Measurements from ENCODE around the gene FXYD3. TPM values are rescaled to one million over a fixed set of nuclear protein-coding genes. Genes with fewer than 3 reads are reported as not detected.
"Not testable (repeated sequence)": the region's sequence is repeated elsewhere in the genome, so short reads cannot be mapped to it uniquely, and the experiment has no call there.

The FXYD3 gene
- total RNA-seq, 2 experiments from 2014 or later: not detected

- POLR2A ChIA-PET: no interaction called here
- CTCF ChIA-PET: interaction anchor here (1.4 to 2.9 kb wide), 2 partner anchors 56 to 79 kb away, joined by 4 to 11 read pairs; no protein-coding TSS in a partner anchor
- intact Hi-C loops (cut with micrococcal nuclease): no loop called here
- H3K27ac Mint-ChIP-seq: no peak overlapping the region
- H3K4me1 Mint-ChIP-seq (ENCODE audit: low read depth): peaks cover 15% of the 10 kb centered on the region
- H3K4me3 Mint-ChIP-seq: no peak overlapping the region
- no peaks in the 10 kb centered on the region for H3K36me3 Mint-ChIP-seq
- DNase-seq: no peak
- H3K9me3 Mint-ChIP-seq: no peaks in the 10 kb centered on the region
- H3K27me3 Mint-ChIP-seq: no peaks in the 10 kb centered on the region
Observed at GRCh38 chr19:35122687-35123551, 7.3 kb downstream of the FXYD3 start.

- Mint-ChIP-seq H3K9me3 (no peaks in the 10 kb centered on the region), H3K4me1 (ENCODE audit: low read depth) (peaks cover 15% of the 10 kb centered on the region), H3K4me3 (peak overlapping the region; percentile 71), H3K36me3 (no peaks in the 10 kb centered on the region), H3K27me3 (no peaks in the 10 kb centered on the region), H3K27ac (no peak overlapping the region)
- POLR2A ChIA-PET: no interaction called here
- intact Hi-C loops (cut with micrococcal nuclease): no loop called here
- no peak for DNase-seq
- CTCF ChIA-PET: interaction anchor here (1.0 to 2.9 kb wide), 3 partner anchors 20 to 79 kb away, joined by 4 to 11 read pairs (median 6); no protein-coding TSS in a partner anchor
Observed at GRCh38 chr19:35123573-35123972, 8.0 kb downstream of the FXYD3 start.

DNA sequence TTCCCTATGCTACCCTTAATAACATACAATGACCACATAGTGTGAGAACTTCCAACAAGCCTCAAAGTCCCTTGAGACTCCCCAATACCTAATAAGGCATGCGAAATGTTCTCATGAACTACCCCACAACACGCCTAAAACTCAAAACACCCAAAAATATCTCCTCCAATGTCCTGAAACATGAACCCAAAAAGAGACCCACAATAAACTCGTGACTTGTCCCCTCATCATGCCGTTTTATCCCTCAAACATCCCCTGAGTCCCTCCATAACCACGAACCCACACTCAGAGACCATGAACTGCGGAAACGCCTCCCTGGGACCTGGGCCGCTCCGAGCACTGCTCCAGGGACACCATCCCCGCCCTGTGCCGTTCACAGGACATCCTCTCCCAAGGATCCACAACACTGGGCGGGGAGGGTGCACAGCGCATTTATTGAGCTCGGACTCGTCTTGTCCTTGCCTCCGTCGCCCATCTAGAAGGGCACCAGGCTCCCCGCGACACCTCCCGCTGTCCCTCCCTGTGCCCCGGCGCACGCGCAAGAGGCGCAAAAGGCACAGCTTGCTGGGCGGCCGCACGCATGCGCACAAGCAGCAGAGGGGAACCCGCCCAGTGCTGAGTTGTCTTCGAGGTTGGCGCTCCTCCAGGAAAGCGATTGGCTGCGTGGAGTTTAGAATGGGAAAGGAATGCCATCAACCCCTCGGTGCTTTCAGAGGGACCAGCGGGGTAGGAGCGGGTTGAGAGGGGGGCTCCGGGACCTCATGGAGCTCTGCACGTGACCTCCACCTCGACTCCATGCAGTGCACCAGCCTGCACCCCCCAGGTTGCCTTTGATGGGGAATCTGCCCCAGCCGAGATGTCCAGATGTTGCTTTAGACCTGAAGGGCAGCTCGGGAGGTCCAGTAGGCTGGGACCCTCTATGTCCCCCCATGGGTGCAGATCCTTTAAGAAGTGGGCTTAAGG, 8.8 kb downstream of the FXYD3 start:
- POLR2A ChIA-PET: interaction anchor here (0.8 kb wide), 1 partner anchor 43 kb away, joined by 3 read pairs; no protein-coding TSS in a partner anchor
- H3K27me3 Mint-ChIP-seq: no peaks in the 10 kb centered on the region
- H3K4me3 Mint-ChIP-seq: peak overlapping the region; percentile 71
- intact Hi-C loops (cut with micrococcal nuclease): no loop called here
- H3K36me3 Mint-ChIP-seq: no peaks in the 10 kb centered on the region
- H3K9me3 Mint-ChIP-seq: no peaks in the 10 kb centered on the region
- peaks cover 15% of the 10 kb centered on the region for H3K4me1 Mint-ChIP-seq (ENCODE audit: low read depth)
- CTCF ChIA-PET: interaction anchor here (0.7 to 4.2 kb wide), 8 partner anchors 9 to 97 kb away, joined by 3 to 29 read pairs (median 5); partner anchors contain the start of genes FXYD5 and LGI4
- DNase-seq: peak; percentile 92
- peak overlapping the region; percentile 20 for H3K27ac Mint-ChIP-seq

- ChIA-PET POLR2A (interaction anchor here (0.8 kb wide), 1 partner anchor 44 kb away, joined by 3 read pairs; no protein-coding TSS in a partner anchor), CTCF (interaction anchor here (1.1 to 4.2 kb wide), 5 partner anchors 10 to 81 kb away, joined by 3 to 29 read pairs (median 6); partner anchors contain the start of genes FXYD5 and LGI4)
- intact Hi-C loops (cut with micrococcal nuclease): no loop called here
- Mint-ChIP-seq H3K4me1 (ENCODE audit: low read depth) (peaks cover 15% of the 10 kb centered on the region), H3K9me3 (no peaks in the 10 kb centered on the region), H3K36me3 (no peaks in the 10 kb centered on the region), H3K27me3 (no peaks in the 10 kb centered on the region), H3K4me3 (no peak overlapping the region), H3K27ac (no peak overlapping the region)
- DNase-seq: no peak
Observed at GRCh38 chr19:35125270-35125717, 9.7 kb downstream of the FXYD3 start.

DNA sequence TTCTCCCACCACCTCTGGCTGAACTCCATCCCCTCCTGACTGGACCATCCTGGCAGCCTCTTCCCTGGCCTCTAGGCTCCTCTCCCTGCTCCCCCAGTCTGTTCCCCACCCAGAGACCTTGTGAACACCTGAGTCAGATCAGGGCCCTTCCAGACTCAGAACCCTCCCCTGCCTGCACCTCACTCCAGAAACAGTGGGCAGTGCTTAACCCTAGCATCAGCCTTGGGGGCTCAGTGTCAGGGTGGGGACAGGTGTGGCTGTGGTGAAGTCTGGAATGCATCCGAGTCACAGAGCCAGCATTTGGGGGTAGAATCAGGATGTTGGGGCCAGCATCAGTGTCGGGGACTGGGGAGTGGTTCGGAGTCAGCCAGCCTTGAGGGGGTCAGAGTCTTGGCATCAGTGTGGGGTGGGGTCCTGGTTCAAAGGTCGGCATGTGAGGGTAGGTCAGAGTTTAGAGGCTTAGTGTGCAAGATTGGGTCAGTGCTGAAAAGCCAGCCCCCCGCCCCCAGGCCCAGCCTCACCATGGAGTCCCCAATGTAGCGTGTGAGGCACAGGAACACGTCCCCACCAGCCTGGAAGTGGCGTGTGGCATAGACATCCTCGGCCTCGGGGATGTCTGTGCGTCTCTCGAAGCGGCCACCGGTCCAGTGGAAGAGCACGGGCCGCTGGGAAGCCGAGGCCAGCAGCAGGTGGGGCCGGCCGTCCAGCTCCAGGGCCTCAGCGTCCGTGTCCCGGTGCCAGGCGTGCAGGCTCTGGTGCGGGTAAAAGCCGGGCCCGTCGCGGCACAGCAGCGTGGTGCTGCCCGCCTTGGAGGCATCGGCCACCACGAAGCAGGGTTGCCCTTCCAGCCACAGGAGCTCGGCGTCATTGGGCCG, 10.4 kb downstream of the FXYD3 start:
- Mint-ChIP-seq H3K36me3 (no peaks in the 10 kb centered on the region), H3K27ac (no peak overlapping the region), H3K4me3 (no peak overlapping the region), H3K4me1 (ENCODE audit: low read depth) (peaks cover 15% of the 10 kb centered on the region), H3K27me3 (no peaks in the 10 kb centered on the region), H3K9me3 (no peaks in the 10 kb centered on the region)
- CTCF ChIA-PET: interaction anchor here (1.6 to 4.2 kb wide), 4 partner anchors 9 to 59 kb away, joined by 3 to 29 read pairs (median 12); partner anchors contain the start of genes FXYD3 and LGI4
- DNase-seq: no peak
- POLR2A ChIA-PET: no interaction called here
- intact Hi-C loops (cut with micrococcal nuclease): no loop called here

- Mint-ChIP-seq H3K36me3 (no peaks in the 10 kb centered on the region), H3K4me1 (ENCODE audit: low read depth) (peaks cover 15% of the 10 kb centered on the region), H3K27me3 (no peaks in the 10 kb centered on the region), H3K4me3 (no peak overlapping the region), H3K9me3 (no peaks in the 10 kb centered on the region), H3K27ac (no peak overlapping the region)
- ChIA-PET CTCF (interaction anchor here (1.6 to 4.2 kb wide), 3 partner anchors 9 to 60 kb away, joined by 3 to 29 read pairs (median 12); partner anchors contain the start of genes FXYD3 and LGI4), POLR2A (no interaction called here)
- DNase-seq: no peak
- intact Hi-C loops (cut with micrococcal nuclease): no loop called here
Observed at GRCh38 chr19:35126624-35126959, 11.0 kb downstream of the FXYD3 start.

- Mint-ChIP-seq H3K27me3 (no peaks in the 10 kb centered on the region), H3K4me1 (ENCODE audit: low read depth) (peaks cover 15% of the 10 kb centered on the region), H3K4me3 (no peak overlapping the region), H3K27ac (no peak overlapping the region), H3K36me3 (no peaks in the 10 kb centered on the region), H3K9me3 (no peaks in the 10 kb centered on the region)
- ChIA-PET CTCF (interaction anchor here (1.6 to 4.2 kb wide), 3 partner anchors 8 to 61 kb away, joined by 3 to 29 read pairs (median 12); partner anchors contain the start of genes FXYD3 and LGI4), POLR2A (no interaction called here)
- no peak for DNase-seq
- intact Hi-C loops (cut with micrococcal nuclease): no loop called here
Observed at GRCh38 chr19:35127871-35128270, 12.2 kb downstream of the FXYD3 start.

GRCh38 chr19:35128398-35129057, 12.9 kb downstream of the FXYD3 start:
- Mint-ChIP-seq H3K9me3 (no peaks in the 10 kb centered on the region), H3K4me3 (no peak overlapping the region), H3K27me3 (no peaks in the 10 kb centered on the region), H3K4me1 (ENCODE audit: low read depth) (peaks cover 15% of the 10 kb centered on the region), H3K27ac (no peak overlapping the region), H3K36me3 (no peaks in the 10 kb centered on the region)
- DNase-seq: no peak
- POLR2A ChIA-PET: no interaction called here
- CTCF ChIA-PET: interaction anchor here (2.6 kb wide), 1 partner anchor 13 kb away, joined by 12 read pairs; the partner anchor contains the start of gene FXYD3
- intact Hi-C loops (cut with micrococcal nuclease): no loop called here

- H3K27me3 Mint-ChIP-seq; CTCF ChIA-PET; H3K4me3 Mint-ChIP-seq; DNase-seq; POLR2A ChIA-PET; H3K27ac Mint-ChIP-seq; H3K4me1 Mint-ChIP-seq (ENCODE audit: low read depth); intact Hi-C loops (cut with micrococcal nuclease); H3K36me3 Mint-ChIP-seq; H3K9me3 Mint-ChIP-seq: not testable (repeated sequence)
Observed at GRCh38 chr19:35129724-35130274, 14.2 kb downstream of the FXYD3 start.

GRCh38 chr19:35130761-35131720, 15.4 kb downstream of the FXYD3 start:
- no peak for DNase-seq
- no peaks in the 10 kb centered on the region for H3K36me3 Mint-ChIP-seq
- peaks cover 3% of the 10 kb centered on the region for H3K4me1 Mint-ChIP-seq (ENCODE audit: low read depth)
- ChIA-PET POLR2A (no interaction called here), CTCF (interaction anchor here (0.8 kb wide), 1 partner anchor 10 kb away, joined by 3 read pairs; no protein-coding TSS in a partner anchor)
- no peaks in the 10 kb centered on the region for H3K9me3 Mint-ChIP-seq
- intact Hi-C loops (cut with micrococcal nuclease): no loop called here
- no peak overlapping the region for H3K27ac Mint-ChIP-seq
- no peak overlapping the region for H3K4me3 Mint-ChIP-seq
- H3K27me3 Mint-ChIP-seq: no peaks in the 10 kb centered on the region

Measured in activated CD4-positive, alpha-beta memory T cell treated with anti-CD3 and anti-CD28 coated beads for 36 hours (primary cell).